GM21526 (cell line): ENCODE results near the gene REELD1.
A peak's percentile ranks its signal among the peaks of the same experiment; 100 is the strongest.

Experiments
- ATAC-seq: cut with Tn5 transposase; IDR thresholded peaks from one replicate; pipeline ENCODE4 v1.9.1; 2021; ENCODE audit warnings: moderate library complexity; ENCODE audit not compliant: unreplicated experiment, low FRiP score

The REELD1 gene

DNA sequence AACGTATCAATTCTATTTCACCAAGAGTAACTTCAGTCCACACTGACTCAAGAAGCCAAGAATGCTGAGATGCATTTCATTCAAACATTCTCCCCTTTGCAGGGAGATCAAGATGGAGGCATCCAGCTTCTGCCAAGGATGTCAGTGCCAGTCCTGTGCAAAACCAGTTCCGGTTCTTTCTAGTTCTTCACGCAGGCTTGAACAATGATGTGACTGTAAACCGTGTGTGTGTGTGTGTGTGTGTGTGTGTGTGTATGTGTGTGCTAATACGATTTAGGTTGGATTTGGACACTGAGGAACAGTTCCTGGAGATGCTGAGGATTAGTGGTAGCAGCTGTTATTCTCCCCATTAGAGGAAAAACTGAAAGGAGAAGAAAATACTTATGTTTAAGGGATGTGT, at the start of gene REELD1:
Gene REELD1, plus strand, starts transcription at position 301 of the 400 bp plus-strand sequence. CDS start 2,415 bp downstream, outside the sequence.
- no peak for ATAC-seq

DNA sequence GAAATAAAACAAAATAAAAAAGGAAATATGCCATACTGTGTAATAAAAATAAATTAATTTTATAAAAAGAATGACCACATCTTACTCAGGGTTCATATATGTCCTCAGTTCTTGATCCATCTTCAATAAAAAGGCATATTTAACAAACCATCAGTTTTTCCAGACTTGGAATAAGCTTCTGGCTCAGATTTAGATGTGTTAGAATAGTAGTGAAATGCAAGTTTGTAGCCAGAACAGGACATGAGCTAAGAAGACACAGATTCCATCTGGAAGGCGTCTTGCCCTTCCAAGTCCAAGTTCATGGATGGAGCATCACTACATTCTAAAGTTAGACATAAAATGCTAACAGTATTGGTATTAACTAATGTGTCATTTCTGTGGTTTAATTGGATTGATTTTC, 49.1 kb upstream of the REELD1 start:
- ATAC-seq, result no peak

DNA sequence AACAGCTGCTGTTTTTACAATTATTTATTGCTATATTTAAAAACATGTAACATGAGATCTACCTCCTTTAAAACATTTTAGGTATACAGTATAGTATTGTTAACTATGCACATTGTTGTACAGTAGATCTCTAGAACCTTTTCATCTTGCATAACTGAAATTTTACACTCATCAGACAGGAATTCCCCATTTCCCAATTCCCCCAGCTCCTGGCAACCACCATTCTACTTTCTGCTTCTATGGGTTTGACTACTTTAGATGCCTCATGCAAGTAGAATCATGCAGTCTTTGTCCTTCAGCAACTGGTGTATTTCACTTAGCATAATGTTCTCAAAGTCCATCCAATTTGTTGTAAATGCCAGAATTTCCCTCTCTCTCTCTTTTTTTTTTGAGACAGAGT, 48.5 kb upstream of the REELD1 start:
- no peak for ATAC-seq

DNA sequence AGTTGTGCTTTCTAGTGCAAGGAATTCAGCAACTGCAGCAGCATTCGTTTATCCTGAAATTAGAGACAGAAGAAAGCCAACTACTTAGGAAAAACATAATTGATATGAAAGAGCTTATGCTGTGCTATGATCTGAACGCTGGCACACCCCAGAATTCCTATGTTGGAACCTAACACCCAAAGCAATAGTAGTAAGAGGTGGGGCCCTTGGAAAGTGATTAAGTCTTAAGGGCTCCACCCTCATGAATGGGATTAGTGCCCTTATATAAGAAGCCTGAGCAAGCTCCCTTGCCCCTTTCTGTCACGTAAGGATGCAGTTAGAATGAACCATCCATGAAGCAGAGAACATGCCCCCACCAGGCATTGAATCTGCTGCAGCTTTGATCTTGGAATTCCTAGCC, 44.2 kb upstream of the REELD1 start:
- ATAC-seq, result no peak

DNA sequence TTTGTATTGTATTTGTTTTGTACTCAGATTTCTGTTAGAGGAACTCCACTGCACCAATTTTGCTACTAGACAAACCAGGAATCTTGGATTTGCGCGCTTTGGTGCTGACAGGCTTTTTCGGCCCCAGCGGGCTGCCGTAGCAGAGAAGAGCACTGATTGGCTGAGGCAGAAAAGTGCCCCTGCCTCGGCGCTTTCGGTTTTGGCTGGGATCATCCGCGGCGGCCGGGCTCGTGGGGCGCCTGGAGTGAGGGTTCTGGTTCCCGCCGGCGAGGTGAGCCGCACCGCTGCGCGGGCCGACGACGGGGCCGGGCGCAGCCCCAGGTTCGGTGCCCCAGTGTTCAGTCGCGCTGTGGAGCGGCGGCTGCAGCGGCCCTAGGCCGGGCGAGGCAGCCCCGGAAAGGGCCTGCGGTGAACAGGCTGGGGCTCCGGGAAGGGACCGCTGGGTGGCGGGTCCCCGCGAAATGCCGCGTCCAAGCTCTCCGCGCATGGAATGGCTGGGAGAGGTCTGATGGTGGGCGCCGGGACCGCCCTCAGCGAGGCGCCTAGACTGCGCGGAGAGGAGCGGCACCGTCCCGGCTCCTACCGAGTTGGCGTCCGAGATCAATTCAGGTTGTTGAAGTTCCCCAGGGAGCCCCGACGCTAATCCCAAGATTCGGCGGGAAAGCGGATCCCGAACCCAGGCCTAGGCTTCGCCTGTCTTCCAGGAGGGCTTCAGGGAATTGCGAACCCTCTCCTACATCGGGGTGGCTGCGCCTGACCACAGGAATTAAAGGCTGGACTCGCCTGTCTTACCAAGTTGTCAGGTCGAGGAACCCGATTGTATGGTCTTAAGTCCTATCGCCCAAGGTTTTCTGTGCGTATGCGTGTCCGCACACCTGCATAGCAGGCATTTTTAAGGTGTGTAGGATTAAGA, 38.5 kb upstream of the REELD1 start, which contains the start of gene LSM6:
Gene LSM6, plus strand, starts transcription at position 178 of the 913 bp plus-strand sequence. CDS start 7,204 bp downstream, outside the sequence.
- ATAC-seq, result peak; percentile 90

DNA sequence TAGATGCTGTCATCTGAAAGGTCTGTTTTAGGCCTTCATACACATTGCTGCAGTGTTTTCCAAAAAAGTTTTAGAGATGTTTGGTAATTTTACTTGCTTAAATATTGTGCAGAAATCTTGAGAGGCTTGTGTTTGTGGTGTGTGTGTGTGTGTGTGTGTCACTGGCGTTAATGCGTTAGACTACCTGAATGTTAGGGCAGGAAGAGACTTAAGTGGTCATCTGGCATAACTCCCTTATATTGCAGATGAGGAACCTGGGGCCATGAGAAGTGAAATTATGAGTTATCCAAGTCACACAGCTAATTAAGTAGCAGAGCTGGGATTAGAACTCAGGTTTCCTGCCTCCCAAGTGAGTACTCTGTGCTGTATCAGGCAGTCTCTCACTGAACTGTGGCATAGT, 37.4 kb upstream of the REELD1 start:
- ATAC-seq, result no peak

DNA sequence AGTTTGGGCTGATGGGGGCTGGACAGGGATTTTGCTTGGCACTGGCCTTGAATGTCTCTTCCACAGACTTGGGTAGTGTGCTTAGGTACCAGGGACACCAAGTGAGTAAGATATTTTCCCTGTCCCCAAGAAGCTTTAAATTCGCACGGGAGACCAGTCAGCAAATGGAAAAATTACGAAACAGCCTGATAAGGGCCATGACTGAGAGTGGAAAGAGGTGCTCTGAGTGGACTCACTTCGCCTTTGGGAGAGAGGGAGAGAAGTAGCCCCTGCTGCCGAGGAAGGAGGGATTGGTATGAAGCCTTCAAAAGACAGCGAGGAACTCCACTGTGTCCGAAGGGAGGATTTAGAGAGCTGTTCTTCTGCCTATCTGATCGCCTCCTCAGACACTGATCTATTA, 36.2 kb upstream of the REELD1 start:
- no peak for ATAC-seq

DNA sequence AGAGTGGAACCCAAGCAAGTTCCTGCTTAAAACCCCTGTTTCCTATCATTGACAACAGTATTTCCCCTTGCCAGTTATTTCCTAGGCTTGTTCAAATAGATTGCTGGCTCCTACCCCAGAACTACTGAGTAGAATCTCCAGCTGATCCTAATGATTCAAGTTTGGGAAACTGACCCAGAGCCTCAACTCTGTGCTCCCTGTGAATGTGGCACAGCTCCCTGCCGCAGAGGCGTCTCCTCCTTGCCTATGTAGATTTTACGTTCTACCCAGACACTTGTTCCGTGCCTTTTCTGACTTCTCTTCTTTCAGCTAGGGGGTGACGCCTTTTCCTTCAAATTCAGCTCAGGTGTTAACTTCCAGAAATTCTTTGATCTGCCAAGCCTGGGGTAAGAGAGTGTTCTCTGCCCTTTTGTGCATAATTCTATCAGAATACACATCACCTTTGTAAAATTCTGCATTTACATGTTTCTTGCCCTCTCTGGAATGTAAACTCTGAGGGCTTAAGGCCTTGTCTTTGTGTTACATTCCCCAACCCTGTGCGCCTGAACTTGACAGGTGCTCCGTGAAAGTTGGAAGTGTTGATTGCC, 34.5 kb upstream of the REELD1 start:
- no peak for ATAC-seq

DNA sequence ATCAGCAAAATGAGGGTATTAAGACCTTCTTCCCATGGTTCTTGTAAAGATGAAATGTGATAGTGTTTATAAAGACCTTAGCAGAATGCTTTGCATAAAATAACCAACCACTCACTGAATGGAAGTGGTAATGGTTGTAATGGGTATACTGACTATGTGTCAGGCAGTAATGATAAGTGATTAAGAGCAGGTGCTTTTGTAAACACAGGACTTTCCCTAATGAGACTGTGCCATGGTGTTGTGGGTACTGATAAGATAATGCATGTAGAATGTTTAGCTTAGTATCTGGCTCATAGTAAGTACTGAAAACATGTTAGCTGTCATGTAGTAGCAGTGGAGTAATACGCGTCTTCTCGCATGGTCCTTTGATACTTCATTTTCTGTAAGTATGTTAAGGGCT, 31.9 kb upstream of the REELD1 start:
- no peak for ATAC-seq

DNA sequence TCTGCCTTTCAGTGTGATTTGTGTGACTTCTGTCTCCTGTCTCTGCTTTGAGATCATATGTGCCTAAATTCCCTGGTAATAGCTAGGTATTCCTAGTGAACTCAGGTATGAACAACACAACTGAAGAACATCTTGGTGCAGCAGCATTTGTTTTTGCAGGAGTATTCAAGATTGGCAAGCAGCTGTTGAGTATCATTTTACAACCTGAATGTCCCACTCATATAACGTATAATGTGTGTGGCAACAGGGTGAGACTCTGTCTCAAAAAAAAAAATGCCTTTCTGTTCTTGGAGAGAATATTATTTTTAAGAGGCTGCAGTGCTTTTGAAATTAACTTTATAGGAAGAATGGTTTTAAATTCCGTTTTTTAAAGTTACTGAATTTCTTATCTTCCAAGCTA, 31.1 kb upstream of the REELD1 start:
- ATAC-seq, result no peak

DNA sequence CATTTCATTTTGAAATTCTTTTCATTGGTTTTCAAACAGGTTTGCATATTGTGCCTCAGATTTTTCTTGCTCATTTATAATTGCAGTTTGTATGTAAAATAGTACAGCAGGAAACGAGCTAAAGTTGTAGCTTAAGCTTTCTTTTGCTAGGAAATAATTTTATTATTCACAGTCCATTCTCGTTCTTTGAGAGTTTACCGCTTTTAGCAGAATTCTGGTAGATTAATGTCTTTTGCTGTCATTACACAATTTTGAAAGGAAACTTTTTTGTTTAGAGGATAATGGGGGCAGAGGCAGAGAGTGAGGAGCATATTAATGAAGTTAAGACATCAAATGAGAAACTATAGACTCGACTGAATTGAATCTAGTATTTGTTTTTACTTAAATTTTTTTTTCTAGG, 28.3 kb upstream of the REELD1 start:
- no peak for ATAC-seq

DNA sequence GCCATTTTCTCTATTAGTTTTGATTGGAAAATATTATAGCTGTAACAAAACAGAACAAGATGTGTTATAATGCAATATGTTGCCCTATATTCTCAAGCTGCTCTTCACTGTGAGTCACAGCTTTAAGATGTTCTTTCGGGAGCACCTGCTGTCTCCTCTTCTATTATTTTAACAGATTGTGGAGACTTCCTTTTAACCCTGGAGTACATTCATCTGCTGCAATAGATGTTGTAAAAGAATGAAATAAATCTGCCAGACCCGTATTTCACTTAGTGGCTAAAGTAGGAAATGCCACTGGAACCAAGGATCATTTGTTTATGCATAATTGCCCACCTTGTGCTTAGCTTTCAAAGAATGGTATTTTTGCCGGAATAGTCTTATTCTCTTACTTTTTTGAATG, 27.7 kb upstream of the REELD1 start:
- ATAC-seq, result no peak

DNA sequence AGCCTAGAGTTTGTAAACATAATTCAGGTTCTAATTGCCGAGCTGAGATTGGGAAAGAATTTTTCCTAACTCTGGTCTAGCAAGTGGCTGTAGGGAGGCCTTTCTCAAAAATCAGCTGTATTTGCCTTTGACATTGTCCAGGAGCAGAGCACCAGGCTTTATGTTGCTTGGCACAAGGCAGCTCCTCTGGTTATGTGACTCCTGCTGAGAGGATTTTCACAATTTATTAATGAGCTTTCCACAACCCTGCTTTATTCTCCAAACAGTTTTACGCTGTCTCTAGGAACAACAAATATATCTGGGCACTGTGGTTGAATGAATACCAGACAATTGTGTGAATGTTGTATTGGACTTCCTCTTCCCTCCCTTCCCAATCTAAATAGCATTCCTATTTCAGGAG, 23.9 kb upstream of the REELD1 start:
- no peak for ATAC-seq

DNA sequence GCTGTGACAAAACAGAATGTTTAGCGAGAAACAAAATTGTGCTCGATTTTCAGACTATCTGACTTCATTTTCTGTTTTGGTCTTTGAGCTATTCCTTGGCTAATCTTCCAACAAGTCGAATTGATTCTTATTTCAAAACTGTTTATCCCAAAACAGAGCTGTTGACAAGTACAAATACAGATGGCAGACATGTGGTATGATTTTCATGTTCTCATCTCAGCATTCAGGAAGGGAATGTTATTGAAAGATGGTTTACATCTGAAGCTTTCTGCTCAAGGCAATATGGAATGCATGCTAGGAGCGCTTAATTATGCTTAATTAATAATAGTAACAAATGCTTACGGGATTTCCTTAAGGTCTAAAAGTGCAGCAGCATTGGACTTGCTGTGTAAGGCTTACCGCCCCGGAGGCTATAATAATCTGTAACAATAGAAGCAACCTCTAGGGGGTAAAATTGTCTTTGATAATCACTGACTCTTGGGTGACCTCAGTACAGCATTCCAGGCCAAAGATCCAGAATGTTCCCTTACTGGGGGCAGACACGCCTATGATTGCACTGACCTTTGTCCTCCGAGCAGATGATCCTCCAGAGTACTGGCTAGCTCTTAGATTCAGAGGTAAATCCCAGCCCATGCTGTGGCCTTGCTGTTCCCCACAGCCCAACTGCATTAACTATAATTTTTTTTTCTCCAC, 22.4 kb upstream of the REELD1 start:
- ATAC-seq, result no peak

DNA sequence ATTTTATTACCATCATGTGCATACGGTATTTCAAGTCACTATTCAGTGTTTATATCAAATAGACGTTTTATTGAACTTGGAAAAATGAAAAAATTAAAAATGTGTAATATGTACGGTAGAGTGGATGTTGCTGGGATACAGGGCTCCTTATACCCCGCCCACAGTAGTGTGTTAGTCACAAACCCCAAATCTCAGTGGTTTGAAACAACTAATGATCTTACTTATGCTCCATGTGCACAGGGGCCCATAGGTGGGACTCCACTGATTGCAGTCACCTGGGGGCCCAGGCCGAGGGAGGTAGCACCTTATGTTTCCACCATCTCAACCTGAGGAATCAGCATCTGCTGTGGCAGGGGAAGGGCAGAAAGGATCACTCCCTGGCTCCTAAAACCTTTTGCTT, 20.7 kb upstream of the REELD1 start:
- no peak for ATAC-seq

DNA sequence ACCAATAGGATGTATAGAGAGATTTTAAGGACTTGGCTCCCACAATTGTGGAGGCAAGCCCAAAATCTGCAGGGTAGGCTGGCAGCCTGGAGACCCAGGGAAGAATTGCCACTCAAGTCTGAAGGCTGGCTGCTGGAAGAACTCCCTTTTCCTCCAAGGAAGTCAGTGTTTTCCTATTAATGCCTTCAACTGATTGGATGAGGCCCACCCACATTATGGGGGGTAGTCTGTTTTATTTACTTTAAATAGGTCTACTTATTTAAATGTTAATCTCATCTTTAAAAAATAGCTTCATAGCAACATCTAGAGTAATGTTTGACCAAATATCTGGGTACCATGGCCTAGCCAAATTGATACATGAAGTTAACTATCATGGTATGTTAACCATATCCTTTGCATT, 20.1 kb upstream of the REELD1 start:
- no peak for ATAC-seq

DNA sequence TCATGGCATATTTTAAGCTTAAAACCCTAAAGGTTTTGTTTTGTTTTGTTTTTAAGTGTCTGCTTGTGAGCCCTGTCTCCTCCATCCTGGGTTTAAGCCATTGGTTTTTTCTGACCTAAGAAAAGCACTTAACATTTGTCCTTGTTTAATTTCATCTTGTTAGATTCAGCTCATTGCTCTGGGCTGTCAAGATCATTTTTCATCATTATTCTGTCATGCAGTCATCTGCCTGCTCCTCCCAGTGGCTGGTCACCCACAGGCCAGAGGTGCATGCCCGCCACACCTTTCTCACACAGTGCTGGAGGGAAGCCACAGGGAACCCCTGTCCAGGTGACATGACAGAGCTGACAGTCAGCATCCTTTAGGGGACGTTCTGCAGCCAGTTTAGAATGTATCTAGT, 11.7 kb upstream of the REELD1 start:
- no peak for ATAC-seq

DNA sequence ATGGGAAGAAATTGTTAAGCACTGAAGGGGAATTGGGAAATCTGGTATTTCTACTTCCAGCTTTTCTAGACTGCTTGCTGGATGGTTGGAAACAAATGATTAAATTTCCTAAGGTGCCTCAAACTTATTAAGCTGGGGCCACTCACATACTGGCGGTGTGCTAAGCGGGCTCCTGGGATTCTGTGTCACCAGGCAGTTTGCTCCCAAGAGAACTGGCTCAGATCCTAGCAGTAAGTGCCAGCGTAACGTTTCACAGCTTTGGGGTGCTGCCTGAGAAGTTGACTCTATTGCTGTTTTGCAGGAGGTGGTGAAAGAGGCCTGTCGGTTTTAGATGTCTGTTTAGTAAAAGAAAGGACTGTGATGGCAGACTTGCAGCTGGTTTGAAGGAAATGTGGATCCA, 6.9 kb upstream of the REELD1 start:
- no peak for ATAC-seq

DNA sequence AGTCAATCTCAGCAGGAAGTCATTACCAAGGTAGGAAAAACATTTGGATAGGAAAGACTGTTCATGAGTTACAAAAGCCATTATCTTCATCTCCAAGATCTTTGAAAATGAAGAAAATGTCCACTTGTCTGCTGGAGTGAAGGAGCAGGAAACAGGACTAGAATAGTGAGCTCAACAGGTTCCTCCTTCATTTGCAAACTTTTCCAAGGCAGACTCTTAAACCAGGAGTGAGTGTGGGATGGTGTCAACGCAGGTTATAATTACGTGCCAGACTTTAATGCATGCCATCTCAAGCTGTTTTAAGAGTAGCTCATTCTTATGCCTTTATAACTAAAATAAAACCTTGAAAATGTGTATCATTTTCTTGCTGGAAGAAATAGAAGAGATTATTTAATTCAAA, 3.4 kb upstream of the REELD1 start:
- ATAC-seq, result no peak

DNA sequence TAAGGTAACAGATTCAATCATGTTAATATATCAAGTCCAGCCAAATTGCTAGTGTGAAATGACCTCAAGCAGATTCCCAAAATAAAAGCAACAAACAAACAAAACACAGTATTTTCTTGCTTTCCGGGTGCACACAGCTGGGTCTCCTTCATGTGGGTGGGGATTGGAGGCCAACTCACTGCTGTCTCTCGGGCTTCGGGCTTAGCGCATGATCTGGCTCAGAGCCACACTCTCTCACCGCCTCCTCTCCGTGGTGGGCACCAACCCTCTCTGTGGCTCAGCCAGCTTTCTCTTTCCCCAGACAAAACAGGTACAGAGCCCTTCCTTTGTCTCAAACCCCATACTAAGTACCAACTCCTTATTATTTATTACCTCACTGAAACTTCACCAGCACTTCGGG, 2.9 kb upstream of the REELD1 start:
- ATAC-seq, result no peak

DNA sequence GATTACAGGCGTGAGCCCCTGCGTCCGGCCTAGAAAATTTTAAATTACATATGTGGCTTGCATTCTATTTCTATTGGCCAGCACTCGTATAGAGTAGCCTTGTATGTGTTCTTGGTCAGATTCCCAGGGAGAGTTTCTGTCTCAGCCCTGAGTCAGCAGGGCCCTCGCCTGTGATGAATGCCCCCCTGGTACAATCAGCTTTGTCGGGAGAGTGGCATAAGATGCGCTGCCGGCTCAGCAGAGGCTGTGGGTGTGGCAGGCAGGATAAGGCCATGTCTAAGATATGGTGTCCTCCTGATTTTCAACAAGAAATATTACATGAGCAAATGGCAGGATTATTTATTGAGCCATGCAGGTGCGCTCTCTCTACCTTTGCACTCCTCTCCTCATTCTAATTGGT, 1.6 kb upstream of the REELD1 start:
- ATAC-seq, result no peak
